Activated CD4-positive, alpha-beta T cell treated with anti-CD3 and anti-CD28 coated beads, Interleukin-10, Interleukin-2, amounts not matched to agents 100 ng/mL and 50 ng/mL, durations not matched to agents 16 hours and 8 hours (primary cell): ENCODE measurements around the gene PICK1.
"Not testable (repeated sequence)": the region's sequence is repeated elsewhere in the genome, so short reads cannot be mapped to it uniquely, and the experiment has no call there.

Experiments
- DNase-seq: peaks from one replicate; pipeline ENCODE4 v3.0.0-alpha.2; 2020

PICK1 gene

GRCh38 chr22:38031491-38031890, 25.7 kb upstream of the PICK1 start:
- no peak for DNase-seq

- no peak for DNase-seq
Measured at GRCh38 chr22:38032681-38033521, 24.3 kb upstream of the PICK1 start.

GRCh38 chr22:38033522-38034277, 23.5 kb upstream of the PICK1 start:
- DNase-seq: no peak

- DNase-seq: no peak
Measured at GRCh38 chr22:38034278-38034882, 22.8 kb upstream of the PICK1 start.

GRCh38 chr22:38034884-38035529, 22.2 kb upstream of the PICK1 start:
- no peak for DNase-seq

- no peak for DNase-seq
Measured at GRCh38 chr22:38035530-38035885, 21.7 kb upstream of the PICK1 start.

- no peak for DNase-seq
Measured at GRCh38 chr22:38036392-38037062, 20.7 kb upstream of the PICK1 start.

GRCh38 chr22:38037367-38038150, 19.6 kb upstream of the PICK1 start:
- DNase-seq: not testable (repeated sequence)

- DNase-seq: no peak
Measured at GRCh38 chr22:38038426-38038825, 18.8 kb upstream of the PICK1 start.

GRCh38 chr22:38038890-38039812, 18.1 kb upstream of the PICK1 start:
- no peak for DNase-seq

GRCh38 chr22:38040953-38041759, 16.0 kb upstream of the PICK1 start:
- no peak for DNase-seq

- DNase-seq: no peak
Measured at GRCh38 chr22:38041760-38042487, 15.3 kb upstream of the PICK1 start.

GRCh38 chr22:38042488-38042790, 14.8 kb upstream of the PICK1 start:
- no peak for DNase-seq

- no peak for DNase-seq
Measured at GRCh38 chr22:38043151-38044039, 13.8 kb upstream of the PICK1 start.

- no peak for DNase-seq
Measured at GRCh38 chr22:38046070-38046748, 11.0 kb upstream of the PICK1 start.

- no peak for DNase-seq
Measured at GRCh38 chr22:38049812-38050619, 7.2 kb upstream of the PICK1 start.

GRCh38 chr22:38050720-38051119, 6.5 kb upstream of the PICK1 start:
- no peak for DNase-seq
